ENCODE data around the gene OTOG. TPM values are rescaled to one million over a fixed set of nuclear protein-coding genes. Genes with fewer than 3 reads are reported as not detected.
A peak's percentile ranks its signal among the peaks of the same experiment; 100 is the strongest.
"Not testable (repeated sequence)": the region's sequence is repeated elsewhere in the genome, so short reads cannot be mapped to it uniquely, and the experiment has no call there.

The OTOG gene
- total RNA-seq, 2 donors from 2014 or later, result not detected

GRCh38 chr11:17607591-17608570 lies 60.8 kb downstream of the OTOG start:
- peaks cover 0 to 2% of the 10 kb centered on the region in 2 donors for H3K27me3 Mint-ChIP-seq
- no peaks in the 10 kb centered on the region for H3K9me3 Mint-ChIP-seq
- H3K4me1 Mint-ChIP-seq (ENCODE audit: low read depth in 2 of 2), result no peaks in the 10 kb centered on the region
- DNase-seq (ENCODE audit: low spot score) (no peak), ATAC-seq (no peak)
- no peak overlapping the region for H3K27ac Mint-ChIP-seq
- no peaks in the 10 kb centered on the region for H3K36me3 Mint-ChIP-seq
- H3K4me3 Mint-ChIP-seq, result no peak overlapping the region

- no peak for DNase-seq (ENCODE audit: low spot score)
- Mint-ChIP-seq H3K4me1 (ENCODE audit: low read depth in 2 of 2) (no peaks in the 10 kb centered on the region), H3K9me3 (no peaks in the 10 kb centered on the region), H3K36me3 (no peaks in the 10 kb centered on the region), H3K4me3 (no peak overlapping the region), H3K27ac (no peak overlapping the region), H3K27me3 (peaks cover 0 to 2% of the 10 kb centered on the region in 2 donors)
- ATAC-seq, result no peak
Measured at GRCh38 chr11:17608821-17609220, 61.8 kb downstream of the OTOG start.

- Mint-ChIP-seq H3K4me3 (no peak overlapping the region), H3K4me1 (ENCODE audit: low read depth in 2 of 2) (no peaks in the 10 kb centered on the region), H3K27me3 (peaks cover 0 to 2% of the 10 kb centered on the region in 2 donors), H3K36me3 (no peaks in the 10 kb centered on the region), H3K27ac (no peak overlapping the region), H3K9me3 (no peaks in the 10 kb centered on the region)
- ATAC-seq (no peak), DNase-seq (ENCODE audit: low spot score) (no peak)
Measured at GRCh38 chr11:17609291-17610084, 62.4 kb downstream of the OTOG start.

GRCh38 chr11:17610085-17610894 lies 63.2 kb downstream of the OTOG start:
- Mint-ChIP-seq H3K36me3 (no peaks in the 10 kb centered on the region), H3K4me1 (ENCODE audit: low read depth in 2 of 2) (no peaks in the 10 kb centered on the region), H3K27me3 (peaks cover 0 to 2% of the 10 kb centered on the region in 2 donors), H3K4me3 (no peak overlapping the region), H3K9me3 (no peaks in the 10 kb centered on the region), H3K27ac (no peak overlapping the region)
- DNase-seq (ENCODE audit: low spot score) (no peak), ATAC-seq (no peak)

GRCh38 chr11:17611049-17611448 lies 64.0 kb downstream of the OTOG start:
- no peak for DNase-seq (ENCODE audit: low spot score)
- H3K27ac Mint-ChIP-seq, result no peak overlapping the region
- no peaks in the 10 kb centered on the region for H3K9me3 Mint-ChIP-seq

GRCh38 chr11:17611503-17612220 lies 64.6 kb downstream of the OTOG start:
- Mint-ChIP-seq H3K36me3 (no peaks in the 10 kb centered on the region), H3K27ac (no peak overlapping the region), H3K27me3 (peaks cover 0 to under 1% of the 10 kb centered on the region in 2 donors), H3K9me3 (no peaks in the 10 kb centered on the region), H3K4me1 (ENCODE audit: low read depth in 2 of 2) (no peaks in the 10 kb centered on the region), H3K4me3 (no peak overlapping the region)
- no peak for DNase-seq (ENCODE audit: low spot score)
- ATAC-seq, result no peak

More at GRCh38 chr11:17611049-17611448, 64.0 kb downstream of the OTOG start:
- Mint-ChIP-seq H3K4me3 (no peak overlapping the region), H3K4me1 (ENCODE audit: low read depth in 2 of 2) (no peaks in the 10 kb centered on the region), H3K36me3 (no peaks in the 10 kb centered on the region), H3K27me3 (peaks cover 0 to 2% of the 10 kb centered on the region in 2 donors)
- no peak for ATAC-seq

- Mint-ChIP-seq H3K27me3 (peaks cover 0 to 2% of the 10 kb centered on the region in 2 donors), H3K4me3 (no peak overlapping the region), H3K27ac (no peak overlapping the region), H3K4me1 (ENCODE audit: low read depth in 2 of 2) (no peaks in the 10 kb centered on the region), H3K36me3 (no peaks in the 10 kb centered on the region), H3K9me3 (no peaks in the 10 kb centered on the region)
- no peak for DNase-seq (ENCODE audit: low spot score)
- no peak for ATAC-seq
Measured at GRCh38 chr11:17612221-17613188, 65.4 kb downstream of the OTOG start.

- H3K27ac Mint-ChIP-seq, result no peak overlapping the region
- no peak for DNase-seq (ENCODE audit: low spot score)
- peaks cover 0 to 8% of the 10 kb centered on the region in 2 donors for H3K27me3 Mint-ChIP-seq
- no peaks in the 10 kb centered on the region for H3K36me3 Mint-ChIP-seq
- H3K4me3 Mint-ChIP-seq, result no peak overlapping the region
- ATAC-seq, result no peak
- no peaks in the 10 kb centered on the region for H3K4me1 Mint-ChIP-seq (ENCODE audit: low read depth in 2 of 2)
- H3K9me3 Mint-ChIP-seq, result no peaks in the 10 kb centered on the region
Measured at GRCh38 chr11:17613428-17613962, 66.4 kb downstream of the OTOG start.

GRCh38 chr11:17613983-17614382 lies 66.9 kb downstream of the OTOG start:
- H3K27ac Mint-ChIP-seq, result no peak overlapping the region
- no peak overlapping the region for H3K4me3 Mint-ChIP-seq
- H3K27me3 Mint-ChIP-seq, result peaks cover 0 to 8% of the 10 kb centered on the region in 2 donors
- H3K36me3 Mint-ChIP-seq, result no peaks in the 10 kb centered on the region
- no peak for ATAC-seq
- no peaks in the 10 kb centered on the region for H3K4me1 Mint-ChIP-seq (ENCODE audit: low read depth in 2 of 2)
- no peaks in the 10 kb centered on the region for H3K9me3 Mint-ChIP-seq
- DNase-seq (ENCODE audit: low spot score), result no peak

GRCh38 chr11:17622711-17623110 lies 75.7 kb downstream of the OTOG start:
- H3K4me3 Mint-ChIP-seq; DNase-seq (ENCODE audit: low spot score); ATAC-seq; H3K27ac Mint-ChIP-seq; H3K9me3 Mint-ChIP-seq; H3K4me1 Mint-ChIP-seq (ENCODE audit: low read depth in 2 of 2): not testable (repeated sequence)
- Mint-ChIP-seq H3K36me3 (peaks cover 18% of the 10 kb centered on the region), H3K27me3 (peaks cover 44 to 80% of the 10 kb centered on the region in 2 donors)

- ATAC-seq, result peak; percentile 24 to 50
- Mint-ChIP-seq H3K4me1 (ENCODE audit: low read depth in 2 of 2) (no peaks in the 10 kb centered on the region), H3K27ac (no peak overlapping the region), H3K27me3 (peaks cover 35 to 59% of the 10 kb centered on the region in 2 donors), H3K36me3 (no peaks in the 10 kb centered on the region), H3K9me3 (no peaks in the 10 kb centered on the region), H3K4me3 (no peak overlapping the region)
- DNase-seq (ENCODE audit: low spot score), result peak; percentile 56
Measured at GRCh38 chr11:17629113-17629512, 82.1 kb downstream of the OTOG start.

- no peak for ATAC-seq
Measured at GRCh38 chr11:17630936-17631335, 83.9 kb downstream of the OTOG start.

More at GRCh38 chr11:17630936-17631335, 83.9 kb downstream of the OTOG start:
- H3K9me3 Mint-ChIP-seq, result no peaks in the 10 kb centered on the region
- H3K4me3 Mint-ChIP-seq, result no peak overlapping the region
- no peaks in the 10 kb centered on the region for H3K4me1 Mint-ChIP-seq (ENCODE audit: low read depth in 2 of 2)
- H3K36me3 Mint-ChIP-seq, result no peaks in the 10 kb centered on the region
- DNase-seq (ENCODE audit: low spot score), result no peak
- no peak overlapping the region for H3K27ac Mint-ChIP-seq
- peaks cover 26 to 43% of the 10 kb centered on the region in 2 donors for H3K27me3 Mint-ChIP-seq

Data from natural killer cell treated with Interleukin-12 subunit alpha and Interleukin-12 subunit beta and Interleukin-15 and Interleukin-18, amount 100 ng/mL, for 72 hours (primary cell).